GM12878 (cell line): ENCODE data around the gene PITPNB.

ENCODE experiments used
- CTCF ChIP-seq, 3 experiments: IDR thresholded peaks in 2 of 3; conservative IDR thresholded peaks in 1 of 3; 2 replicates each; pipeline ENCODE4 v1.5.1; 2011; ENCODE audit warnings: low read depth in 3 of 3, low read length in 3 of 3, mild to moderate bottlenecking in 3 of 3, control low read depth in 2 of 3, moderate library complexity in 2 of 3, inconsistent platforms in 1 of 3, mixed read lengths in 1 of 3; ENCODE audit not compliant: control insufficient read depth in 2 of 3, insufficient read depth in 1 of 3; ENCODE audit errors: extremely low read depth in 1 of 3
- NR2C2 ChIP-seq: IDR thresholded peaks from 2 replicates; pipeline ENCODE4 v1.6.1; 2011; ENCODE audit warnings: borderline replicate concordance, low read depth; ENCODE audit not compliant: control insufficient read depth, insufficient read length
- TCF3 ChIP-seq: IDR thresholded peaks from 2 replicates; pipeline ENCODE4 v1.6.1; 2012; ENCODE audit warnings: low read depth, mild to moderate bottlenecking, low read length, borderline replicate concordance; ENCODE audit not compliant: insufficient read depth

DNA sequence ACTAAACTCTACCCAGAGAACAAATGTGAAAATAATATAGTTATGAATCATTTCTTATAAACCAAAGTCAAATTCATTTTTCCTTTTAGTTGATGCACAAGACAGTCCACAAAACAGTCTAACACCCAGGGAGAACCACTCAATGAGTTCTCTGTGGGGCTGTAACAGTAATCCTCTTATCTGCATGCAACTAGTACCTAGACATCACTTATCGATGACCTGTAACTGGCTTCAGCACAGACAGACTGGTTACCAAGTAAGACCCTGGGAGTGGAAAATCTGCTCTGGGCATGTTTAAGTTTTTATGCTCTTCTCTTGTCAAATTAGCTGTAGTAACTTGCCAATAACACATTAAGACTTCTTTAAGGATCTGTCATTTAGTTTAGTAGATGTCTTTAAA, 46.6 kb downstream of the PITPNB start:
- no peak for TF ChIP-seq TCF3
- no peak for TF ChIP-seq CTCF (IDR thresholded peaks at IDR 0.05 in 2 of 3, conservative IDR thresholded peaks at IDR 0.05 in 1 of 3; ENCODE audit: control insufficient read depth in 2 of 3, extremely low read depth in 1 of 3, insufficient read depth in 1 of 3, low read depth in 3 of 3, low read length in 3 of 3)
- no peak for TF ChIP-seq NR2C2
